K562 (cell line): ENCODE results near the gene FANCC. TPM values are rescaled to one million over a fixed set of nuclear protein-coding genes. Genes with fewer than 3 reads are reported as not detected.

ENCODE experiments used
- ATAC-seq: fragments of 200-7000 bp; cut with Tn5 transposase; 3 replicates; pipeline ENCODE4 v1.9.1; 2020; ENCODE audit warnings: moderate library complexity
- BruUV-seq: library from RNA; stranded (reverse); fragments of 400-500 nt; replicated peaks from 2 replicates; lab custom pipeline; 2021; lab: Mats Ljungman, UMichigan
- CTCF ChIA-PET: fragments of 300-600 bp; formaldehyde crosslinking; extraction: SDS; loops from one replicate; lab custom pipeline; 2021; ENCODE audit warnings: low intra/inter-chr PET ratio; lab: Yijun Ruan, JAX
- POLR2A ChIA-PET: fragments of 300-600, 350-650 bp; sonication (Branson Sonifier 250); formaldehyde crosslinking; extraction: SDS; loops from one replicate; lab custom pipeline; 2021; ENCODE audit warnings: antibody characterized with exemption, inconsistent platforms; lab: Yijun Ruan, JAX
- DNase-seq, 4 experiments: peaks; one replicate each; pipeline versions ENCODE4 v3.0.0 to v3.0.0-alpha.2; 2011 to 2018; ENCODE audit warnings: low spot score in 3 of 4, mixed read lengths in 3 of 4; ENCODE audit errors: extremely low read depth in 1 of 4
- FAIRE-seq: peaks from 2 replicates; lab custom pipeline; 2011; peaks lifted over from hg19 to GRCh38; lab: Jason Lieb, UNC
- H2AFZ ChIP-seq: 2 replicates; pipeline ENCODE4 v1.6.0; 2011; ENCODE audit warnings: low read depth, low read length, control low read depth, inconsistent platforms
- H3K27ac ChIP-seq: fragments of 200-600 bp; 3 replicates; pipeline ENCODE4 v1.8.0; 2011; ENCODE audit warnings: low read depth, mild to moderate bottlenecking, control low read depth, inconsistent platforms, low read length, moderate library complexity, mixed read lengths; ENCODE audit errors: extremely low read depth
- H3K27me3 ChIP-seq, 2 experiments: fragments of 300-600 bp in 1 of 2; 2 replicates in 1 of 2; 3 replicates in 1 of 2; pipeline versions ENCODE4 v1.6.0 to v1.8.0; 2011; ENCODE audit warnings: inconsistent platforms in 2 of 2, low read length in 2 of 2, mild to moderate bottlenecking in 1 of 2, mixed read lengths in 1 of 2, moderate library complexity in 1 of 2; ENCODE audit not compliant: control insufficient read depth in 2 of 2, insufficient read depth in 2 of 2
- H3K36me3 ChIP-seq: fragments of 300-600 bp; 3 replicates; pipeline ENCODE4 v1.8.0; 2011; ENCODE audit warnings: mild to moderate bottlenecking, low read length, inconsistent platforms; ENCODE audit not compliant: control insufficient read depth, insufficient read depth
- H3K4me1 ChIP-seq, 2 experiments: fragments of 200-600 bp in 1 of 2; replicated peaks in 1 of 2; 2 replicates in 1 of 2; 3 replicates in 1 of 2; pipeline versions ENCODE4 v1.5.1 to v1.8.0; 2011; ENCODE audit warnings: inconsistent platforms in 2 of 2, low read length in 2 of 2, mild to moderate bottlenecking in 1 of 2, mixed read lengths in 1 of 2, moderate library complexity in 1 of 2; ENCODE audit not compliant: control insufficient read depth in 2 of 2, insufficient read depth in 2 of 2
- H3K4me2 ChIP-seq: 2 replicates; pipeline ENCODE4 v1.6.1; 2011; ENCODE audit warnings: low read length, control low read depth, inconsistent platforms, mixed read lengths; ENCODE audit not compliant: insufficient read depth
- H3K4me3 ChIP-seq: fragments of 200-600 bp; sonication (generic), shearing (Covaris generic); 2 replicates; pipeline ENCODE4 v1.5.1; 2016; ENCODE audit warnings: control low read depth, inconsistent platforms
- H3K79me2 ChIP-seq: fragments of 200-600 bp; 3 replicates; pipeline ENCODE4 v1.8.0; 2011; ENCODE audit warnings: low read length, inconsistent platforms; ENCODE audit not compliant: control insufficient read depth, insufficient read depth
- H3K9ac ChIP-seq, 2 experiments: 2 replicates each; pipeline versions ENCODE4 v1.6.0 to v1.6.1; 2011; ENCODE audit warnings: low read depth in 2 of 2, low read length in 2 of 2, control low read depth in 1 of 2, inconsistent platforms in 1 of 2, mild to moderate bottlenecking in 1 of 2, mixed read lengths in 1 of 2; ENCODE audit not compliant: insufficient read depth in 1 of 2
- H3K9me1 ChIP-seq: one replicate; pipeline ENCODE4 v1.6.0; 2011; ENCODE audit warnings: inconsistent platforms, mild to moderate bottlenecking, low read length, moderate library complexity; ENCODE audit not compliant: control insufficient read depth, insufficient read depth
- H3K9me3 ChIP-seq: replicated peaks from 2 replicates; pipeline ENCODE4 v1.5.1; 2011; ENCODE audit warnings: low read depth, low read length, inconsistent platforms; ENCODE audit not compliant: control insufficient read depth, insufficient read depth
- H4K20me1 ChIP-seq: replicated peaks from 2 replicates; pipeline ENCODE4 v1.6.1; 2011; ENCODE audit warnings: low read length, inconsistent platforms, mixed read lengths; ENCODE audit not compliant: control insufficient read depth, insufficient read depth
- PTBP1 ChIP-seq: fragments of 200-400 bp; formaldehyde crosslinking; IDR thresholded peaks from 2 replicates; pipeline ENCODE4 v1.6.1; 2017; ENCODE audit warnings: low read depth, low read length
- ZNF23 ChIP-seq: fragments of 250-450 bp; sonication (Bioruptor Pico); IDR thresholded peaks from 2 replicates; pipeline ENCODE4 v1.4.0; 2020; ENCODE audit warnings: mild to moderate bottlenecking
- whole genome bisulfite sequencing: fragments of 100-300 bp; shearing (Covaris generic); methylation state at CpG from one replicate; pipeline ENCODE4 v1.1.6; 2016; ENCODE audit warnings: low coverage, mixed read lengths; ENCODE audit not compliant: insufficient coverage; ENCODE audit errors: missing lambda C conversion rate; 5-methylcytosine and 5-hydroxymethylcytosine counted together
- in situ Hi-C: fragments of 300-500 bp; cut with MboI; formaldehyde crosslinking; loops from 4 replicates; pipeline ENCODE4 v1.15.0; 2018; ENCODE audit warnings: inconsistent platforms, mixed read lengths
- intact Hi-C: fragments of 100-400 bp; cut with micrococcal nuclease; formaldehyde crosslinking; loops from 2 replicates; pipeline ENCODE4 v1.14.2; 2022
- microRNA counts: library from miRNA; unstranded; fragments of <30 nt; microRNA quantifications from one replicate; lab custom pipeline; 2016
- microRNA-seq: library from miRNA; unstranded; fragments of <30 nt; microRNA quantifications from one replicate; pipeline ENCODE4, GENCODE V29; 2018; ENCODE audit warnings: borderline microRNAs expressed
- polyA plus RNA-seq, 8 experiments: library from polyadenylated mRNA; depleted of rRNA in 4 of 8; stranded (reverse) in 5 of 8; unstranded in 3 of 8; fragments of >200 nt; fragmentation: Nextera tagmentation in 2 of 8; fragmentation: Illumina TruSeq in 1 of 8; extraction: Ambion mirVana in 2 of 8; extraction: Trizol in 1 of 8; gene quantifications; 2 replicates each; pipeline versions ENCODE4 v1.2.1 to v1.2.3, GENCODE V29; 2011 to 2014; ENCODE audit warnings: inconsistent platforms in 1 of 8, missing spikeins in 1 of 8
- small RNA-seq: library from RNA; depleted of rRNA; stranded (forward); fragments of <200 nt; gene quantifications from one replicate; pipeline ENCODE3, GENCODE V24; 2014
- total RNA-seq, 7 experiments: library from RNA; depleted of rRNA in 6 of 7; stranded (reverse); fragments of >200 nt in 6 of 7; fragmentation: Illumina TruSeq in 2 of 7; extraction: Trizol in 2 of 7; gene quantifications; 2 replicates each; pipeline versions ENCODE4 v1.2.1 to v1.2.3, GENCODE V29; 2011 to 2021; ENCODE audit warnings: low replicate concordance in 1 of 7
- TF ChIP-seq, protein P1 (sequence below): fragments of 450-650 bp; formaldehyde crosslinking; conservative IDR thresholded peaks from 2 replicates; pipeline ENCODE4 v1.4.0; 2022; ENCODE audit warnings: mild to moderate bottlenecking, missing genetic modification characterization

FANCC gene
- total and polyA plus RNA-seq, 9 of the 15 experiments (the other 6 are each of a cell fraction or from before 2014, with no cell fraction given), result 4.6 to 18.4 (median 14.2) TPM

DNA sequence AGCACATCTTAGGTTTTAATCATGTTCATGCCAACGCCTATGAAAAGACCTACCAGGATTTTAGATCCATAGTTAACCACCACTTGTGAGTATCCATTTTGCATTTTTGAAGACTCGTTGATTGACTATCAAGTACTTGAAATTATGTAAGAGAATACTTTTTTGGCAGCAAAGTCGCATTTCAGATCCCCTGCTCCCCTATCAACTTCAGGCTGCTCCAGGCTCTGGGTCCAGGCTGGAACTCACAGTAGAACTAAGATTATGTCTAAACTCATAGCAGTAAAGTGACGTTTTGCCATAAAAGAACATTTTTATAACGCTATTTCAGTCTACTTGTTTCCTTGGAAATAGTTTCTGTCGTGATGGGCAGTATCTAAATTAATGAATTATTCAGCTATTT is 267.7 kb downstream of the FANCC start:
- ChIA-PET CTCF (no interaction called here), POLR2A (no interaction called here)
- H4K20me1 ChIP-seq, result no peaks in the 10 kb centered on the region
- in situ Hi-C loops (no loop called here), intact Hi-C loops (no loop called here)
- H3K4me1 ChIP-seq, result peaks cover 2 to 13% of the 10 kb centered on the region in 2 experiments; a peak in 4 of 5 replicates
- WGBS, result 32% methylated on average over 6 of the region's 6 CpGs
- H3K36me3 ChIP-seq, result no peaks in the 10 kb centered on the region
- H3K79me2 ChIP-seq, result peaks cover 3% of the 10 kb centered on the region; the same call in 1 of the 3 replicates
- H3K9me1 ChIP-seq, result no peaks in the 10 kb centered on the region
- no peak overlapping the region for H2AFZ ChIP-seq
- no peaks in the 10 kb centered on the region for H3K27me3 ChIP-seq
- no peak for FAIRE-seq
- 0 out of 4 replicates have a peak overlapping the region, but pooled peaks of 1 of the 2 experiments have one; percentile 5 for H3K9ac ChIP-seq
- no peak overlapping the region for H3K4me3 ChIP-seq
- H3K9me3 ChIP-seq, result no peaks in the 10 kb centered on the region
- no TSS peak for BruUV-seq
- DNase-seq, result peak in 3 of 4 experiments; percentile 20 to 33 (median 22)
- TF ChIP-seq ZNF23 (CRISPR knock-in tag) (no peak), PTBP1 (no peak)
- TF ChIP-seq, protein P1, sequence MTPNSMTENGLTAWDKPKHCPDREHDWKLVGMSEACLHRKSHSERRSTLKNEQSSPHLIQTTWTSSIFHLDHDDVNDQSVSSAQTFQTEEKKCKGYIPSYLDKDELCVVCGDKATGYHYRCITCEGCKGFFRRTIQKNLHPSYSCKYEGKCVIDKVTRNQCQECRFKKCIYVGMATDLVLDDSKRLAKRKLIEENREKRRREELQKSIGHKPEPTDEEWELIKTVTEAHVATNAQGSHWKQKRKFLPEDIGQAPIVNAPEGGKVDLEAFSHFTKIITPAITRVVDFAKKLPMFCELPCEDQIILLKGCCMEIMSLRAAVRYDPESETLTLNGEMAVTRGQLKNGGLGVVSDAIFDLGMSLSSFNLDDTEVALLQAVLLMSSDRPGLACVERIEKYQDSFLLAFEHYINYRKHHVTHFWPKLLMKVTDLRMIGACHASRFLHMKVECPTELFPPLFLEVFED (CRISPR knock-in tag), result no peak
- H3K4me2 ChIP-seq, result peak overlapping the region; percentile 19; the same call in 1 of the 2 replicates
- ATAC-seq, result no peak
- no peak overlapping the region for H3K27ac ChIP-seq

MicroRNA genes within 50 kb of the gene (microRNA counts, 767-probe panel; counts per million panel counts)
- 3,237 counts per million, percentile 72 among the panel's probes with 10 or more counts for microRNA hsa-miR-23b-3p (lab: Ali Mortazavi, UCI)
- 4,926 counts per million, percentile 89 among the panel's probes with 10 or more counts for microRNA hsa-miR-27b-3p (lab: Ali Mortazavi, UCI)

Small RNA genes lying within 50 kb of the gene (microRNA-seq; reads per million reads assigned to microRNA genes)
- gene MIR23B, result 1,143 reads per million, percentile 93 among the genes with 10 or more reads in this experiment
- not detected for gene MIR24-1
- gene MIR27B, result 579 reads per million, percentile 90 among the genes with 10 or more reads in this experiment
- gene MIR3074, result not detected
- gene MIR6081, result not detected

Small RNA genes lying within 50 kb of the gene (small RNA-seq; reads per million reads assigned to genes)
- gene MIR23B (27.1 reads per million, percentile 97 among the genes with 10 or more reads in this experiment), gene MIR27B (1,888 reads per million, percentile 100 among the genes with 10 or more reads in this experiment), gene MIR3074 (not detected), gene MIR6081 (not detected), gene RNA5SP288 (37.2 reads per million, percentile 98 among the genes with 10 or more reads in this experiment)

Other genes with a start within 250 kb of the FANCC start
- 3.9 and 4.5 TPM in 2 replicates for gene PTCH1, start 199.3 kb upstream of the FANCC start, total RNA-seq (2014; rRNA removed)
- gene PTCH1, start 199.3 kb upstream of the FANCC start, total RNA-seq (2014; rRNA removed; fragmentation: Illumina TruSeq; extraction: Trizol), result 5.2 and 5.5 TPM in 2 replicates
- 3.4 and 3.6 TPM in 2 replicates for gene PTCH1, start 199.3 kb upstream of the FANCC start, total RNA-seq (2015; rRNA removed; fragmentation: Illumina TruSeq; extraction: Trizol)
- 9.9 and 13.9 TPM in 2 replicates for gene PTCH1, start 199.3 kb upstream of the FANCC start, total RNA-seq (2021)
- 2.3 and 4.2 TPM in 2 replicates for gene PTCH1, start 199.3 kb upstream of the FANCC start, polyA plus RNA-seq (2011; rRNA removed)
- 5.8 and 8.2 TPM in 2 replicates for gene PTCH1, start 199.3 kb upstream of the FANCC start, polyA plus RNA-seq (2014; fragmentation: Illumina TruSeq; extraction: Trizol)
- under 1 TPM; 0.70 to 0.80 TPM for gene PTCH1, start 199.3 kb upstream of the FANCC start, polyA plus RNA-seq (2014; fragmentation: Nextera tagmentation; extraction: Ambion mirVana)
- gene PTCH1, start 199.3 kb upstream of the FANCC start, polyA plus RNA-seq (2014; rRNA removed), result 2.8 and 3.8 TPM in 2 replicates